ENCODE results near the gene IL11. TPM values are rescaled to one million over a fixed set of nuclear protein-coding genes. Genes with fewer than 3 reads are reported as not detected.

IL11 gene
- total RNA-seq, 1 experiment from 2014 or later = 1.8 TPM

GRCh38 chr19:55350620-55351315, 19.5 kb downstream of the IL11 start:
- peaks cover 51% of the 10 kb centered on the region for H3K27me3 Mint-ChIP-seq (ENCODE audit: low read depth)
- CTCF ChIA-PET = interaction anchor here (1.4 to 3.4 kb wide), 2 partner anchors 12 to 210 kb away, joined by 4 to 30 read pairs; partner anchors contain the start of gene KMT5C
- no peak for DNase-seq (ENCODE audit: low spot score)

GRCh38 chr19:55348317-55349034, 21.8 kb downstream of the IL11 start:
- CTCF ChIA-PET = interaction anchor here (0.6 to 3.4 kb wide), 15 partner anchors 8 to 251 kb away, joined by 3 to 30 read pairs (median 4); partner anchors contain the start of genes FIZ1, IL11, KMT5C and TMEM238
- Mint-ChIP-seq H3K27ac (peak overlapping the region; percentile 96), H3K4me3 (peak overlapping the region; percentile 52), H3K9me3 (no peaks in the 10 kb centered on the region), H3K36me3 (peaks cover 14% of the 10 kb centered on the region), H3K27me3 (ENCODE audit: low read depth) (peaks cover 32% of the 10 kb centered on the region), H3K4me1 (peaks cover 57% of the 10 kb centered on the region)
- POLR2A ChIA-PET = interaction anchor here (0.6 to 3.7 kb wide), 11 partner anchors 7 to 128 kb away, joined by 3 to 28 read pairs (median 6); partner anchors contain the start of genes IL11, KMT5C, TMEM238 and ZNF628
- TF ChIP-seq CREM (CRISPR knock-in tag; IDR thresholded peaks at IDR 0.05) = no peak
- peak; percentile 19 for TF ChIP-seq USF2 (CRISPR knock-in tag; IDR thresholded peaks at IDR 0.05)
- 0 out of 2 replicates have a peak, but pooled peaks have one; percentile 34 for TF ChIP-seq ZSCAN18 (CRISPR knock-in tag; IDR thresholded peaks at IDR 0.05)
- TF ChIP-seq ARID4B (CRISPR knock-in tag; IDR thresholded peaks at IDR 0.05; ENCODE audit: borderline replicate concordance) = no peak
- TF ChIP-seq ZNF423 (CRISPR knock-in tag; IDR thresholded peaks at IDR 0.05) = peak; percentile 95
- TF ChIP-seq SMAD4 (CRISPR knock-in tag; IDR thresholded peaks at IDR 0.05) = no peak
- TF ChIP-seq PRDM15 (CRISPR knock-in tag; IDR thresholded peaks at IDR 0.05) = peak; percentile 94
- no peak for TF ChIP-seq ELF4 (CRISPR knock-in tag; IDR thresholded peaks at IDR 0.05; ENCODE audit: low read depth)
- TF ChIP-seq MAX (CRISPR knock-in tag; IDR thresholded peaks at IDR 0.05) = peak; percentile 76
- peak; percentile 38 for ATAC-seq
- DNase-seq (ENCODE audit: low spot score) = peak; percentile 50

More at GRCh38 chr19:55350620-55351315, 19.5 kb downstream of the IL11 start:
- POLR2A ChIA-PET = interaction anchor here (1.4 to 3.7 kb wide), 3 partner anchors 9 to 50 kb away, joined by 6 to 28 read pairs (median 8); partner anchors contain the start of gene KMT5C
- TF ChIP-seq NR3C1 (CRISPR knock-in tag; conservative IDR thresholded peaks at IDR 0.05; ENCODE audit: low read depth) = no peak
- TF ChIP-seq MAX (CRISPR knock-in tag; IDR thresholded peaks at IDR 0.05) = no peak
- H3K36me3 Mint-ChIP-seq = no peaks in the 10 kb centered on the region
- no peak for ATAC-seq
- peaks cover 51% of the 10 kb centered on the region for H3K4me1 Mint-ChIP-seq
- no peaks in the 10 kb centered on the region for H3K9me3 Mint-ChIP-seq
- H3K27ac Mint-ChIP-seq = no peak overlapping the region
- H3K4me3 Mint-ChIP-seq = no peak overlapping the region

Data from WTC11 (cell line).